Fibroblast of skin of left biceps (primary cell): ENCODE measurements around the gene ZNF189.

Source experiments
- DNase-seq, 2 experiments: peaks; one replicate each; pipeline ENCODE4 v3.0.0-alpha.2; 2013; ENCODE audit warnings: low read depth in 2 of 2

Gene ZNF189

GRCh38 chr9:101398068-101398929 is at the start of gene ZNF189, which contains the start of gene MRPL50:
ZNF189 (plus strand) TSS chr9:101398851; CDS start chr9:101399157, 306 bp downstream.
MRPL50 (minus strand) TSS chr9:101398618; CDS start chr9:101398592, 26 bp downstream.
- DNase-seq: peak; percentile 97

GRCh38 chr9:101350285-101350684 is 48.4 kb upstream of the ZNF189 start:
- DNase-seq: no peak

- no peak for DNase-seq
Observed at GRCh38 chr9:101352892-101353463, 45.7 kb upstream of the ZNF189 start.

GRCh38 chr9:101353683-101354082 is 45.0 kb upstream of the ZNF189 start:
- DNase-seq: no peak

- no peak for DNase-seq
Observed at GRCh38 chr9:101354143-101354764, 44.4 kb upstream of the ZNF189 start.

GRCh38 chr9:101354765-101355708 is 43.6 kb upstream of the ZNF189 start:
- DNase-seq: no peak

- no peak for DNase-seq
Observed at GRCh38 chr9:101356619-101357018, 42.0 kb upstream of the ZNF189 start.

GRCh38 chr9:101359679-101360078 is 39.0 kb upstream of the ZNF189 start:
- DNase-seq: no peak

GRCh38 chr9:101360647-101361046 is 38.0 kb upstream of the ZNF189 start:
- DNase-seq: no peak

- DNase-seq: no peak
Observed at GRCh38 chr9:101362450-101362849, 36.2 kb upstream of the ZNF189 start.

- DNase-seq: peak; percentile 58 to 70
Observed at GRCh38 chr9:101365181-101365580, 33.5 kb upstream of the ZNF189 start.

- peak in 1 of 2 experiments; percentile 37 for DNase-seq
Observed at GRCh38 chr9:101366038-101366756, 32.5 kb upstream of the ZNF189 start.

- DNase-seq: no peak
Observed at GRCh38 chr9:101367323-101367722, 31.3 kb upstream of the ZNF189 start.

GRCh38 chr9:101369286-101369685 is 29.4 kb upstream of the ZNF189 start:
- DNase-seq: peak in 1 of 2 experiments; percentile 20

GRCh38 chr9:101369884-101370531 is 28.6 kb upstream of the ZNF189 start:
- DNase-seq: no peak

GRCh38 chr9:101371813-101372212 is 26.8 kb upstream of the ZNF189 start:
- no peak for DNase-seq

GRCh38 chr9:101372327-101373118 is 26.1 kb upstream of the ZNF189 start:
- no peak for DNase-seq

GRCh38 chr9:101375546-101375945 is 23.1 kb upstream of the ZNF189 start:
- no peak for DNase-seq

- peak; percentile 75 to 77 for DNase-seq
Observed at GRCh38 chr9:101376111-101376848, 22.4 kb upstream of the ZNF189 start.
